ENCODE results near the gene ANKS1B.

The ANKS1B gene

DNA sequence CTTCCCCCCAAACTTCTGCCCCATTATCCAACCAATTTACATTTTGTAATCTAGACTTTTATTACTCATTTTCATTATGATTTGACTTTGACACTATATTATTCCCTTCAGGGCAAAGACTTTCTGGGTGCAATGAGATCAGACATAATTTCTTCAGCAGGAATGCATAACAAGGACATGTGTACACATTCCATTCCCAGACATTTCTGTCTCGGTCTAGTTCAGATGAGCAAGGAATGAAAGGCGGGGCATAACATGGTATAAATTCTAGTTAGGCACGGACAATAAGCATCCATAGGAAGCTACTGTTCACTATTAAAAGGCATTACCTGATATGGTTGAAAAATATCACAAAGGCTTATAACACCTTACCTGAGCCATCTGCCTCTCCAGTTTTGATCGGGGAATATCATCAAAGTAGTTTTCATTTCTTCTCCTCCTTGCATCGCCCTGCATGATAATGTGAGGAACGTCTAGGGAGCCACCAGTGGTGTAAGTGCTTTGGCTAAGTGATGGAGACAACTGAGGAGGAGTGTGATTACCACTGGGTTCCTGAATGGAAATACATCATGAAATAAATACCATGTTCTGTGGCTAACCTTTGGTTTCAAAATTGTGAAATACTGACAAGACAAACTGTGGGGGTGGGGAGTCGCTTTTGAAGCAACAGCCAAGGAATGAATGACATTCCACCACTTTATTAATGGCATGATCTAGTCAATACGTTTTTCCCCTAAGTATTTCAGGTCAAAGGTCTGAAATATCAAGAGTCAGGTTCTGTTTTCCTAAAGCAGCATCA, 1155.7 kb downstream of the ANKS1B start:
- no peak for FAIRE-seq

DNA sequence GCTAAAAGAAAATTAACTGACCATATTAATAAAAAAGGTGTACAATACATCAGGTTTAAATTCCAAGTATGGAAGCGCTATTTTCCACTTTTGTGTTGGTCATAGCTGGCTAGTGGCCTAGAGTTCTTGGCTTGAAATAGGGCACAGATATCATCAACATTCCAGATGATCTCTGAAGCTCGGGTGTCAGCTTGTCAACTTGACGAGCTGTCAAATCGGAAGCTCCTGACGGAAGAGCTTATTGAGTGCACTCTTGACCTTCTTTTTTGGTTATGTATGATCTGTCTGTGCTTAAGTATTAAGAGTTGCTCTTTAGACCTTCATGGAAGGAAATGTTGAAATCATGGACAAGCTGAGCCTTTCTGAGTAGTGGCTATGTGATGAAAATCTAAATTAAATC, 1161.7 kb downstream of the ANKS1B start:
- DNase-seq (ENCODE audit: low spot score) (no peak), FAIRE-seq (no peak)

More for the DNA sequence above, 1155.7 kb downstream of the ANKS1B start:
- DNase-seq (ENCODE audit: low spot score) = no peak

DNA sequence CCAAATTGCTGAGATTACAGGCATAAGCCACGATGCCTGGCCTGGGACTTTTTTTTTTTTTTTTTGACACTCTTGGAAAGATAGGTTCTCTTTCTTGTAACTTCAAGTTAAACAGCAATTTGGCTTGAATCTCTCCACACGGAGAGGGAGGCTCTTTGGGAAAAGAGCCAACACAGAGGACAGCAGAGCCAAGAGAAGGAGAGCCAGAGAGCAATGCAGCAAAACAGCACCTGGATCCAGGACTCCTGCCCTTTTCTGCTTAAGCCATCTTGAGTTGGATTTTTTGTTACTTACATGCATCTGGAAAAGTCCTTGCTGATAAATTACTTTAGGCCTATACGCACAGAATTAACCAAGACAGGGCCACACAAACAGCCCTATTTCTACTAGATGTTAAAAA, 1162.9 kb downstream of the ANKS1B start:
- DNase-seq (ENCODE audit: low spot score) (no peak), FAIRE-seq (no peak)

DNA sequence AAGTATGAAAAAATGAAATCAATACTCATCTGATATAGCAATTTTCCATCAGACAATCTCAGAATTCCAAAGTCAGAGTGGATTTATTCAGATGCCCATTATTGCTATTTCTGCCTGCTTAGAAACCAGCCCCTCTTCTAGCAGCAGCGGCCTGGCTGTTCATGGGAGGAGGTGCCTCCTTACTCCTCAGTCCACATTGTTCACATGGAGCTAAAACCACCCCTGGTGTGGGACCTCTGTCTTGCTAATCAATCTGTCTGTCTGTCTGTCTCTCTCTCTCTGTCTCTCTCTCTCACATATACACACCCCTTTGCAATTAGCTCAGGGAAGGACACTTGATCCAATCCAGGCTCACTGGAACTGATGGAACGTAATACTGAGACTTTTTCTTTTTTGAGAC, 1163.5 kb downstream of the ANKS1B start:
- no peak for FAIRE-seq
- DNase-seq (ENCODE audit: low spot score) = no peak

DNA sequence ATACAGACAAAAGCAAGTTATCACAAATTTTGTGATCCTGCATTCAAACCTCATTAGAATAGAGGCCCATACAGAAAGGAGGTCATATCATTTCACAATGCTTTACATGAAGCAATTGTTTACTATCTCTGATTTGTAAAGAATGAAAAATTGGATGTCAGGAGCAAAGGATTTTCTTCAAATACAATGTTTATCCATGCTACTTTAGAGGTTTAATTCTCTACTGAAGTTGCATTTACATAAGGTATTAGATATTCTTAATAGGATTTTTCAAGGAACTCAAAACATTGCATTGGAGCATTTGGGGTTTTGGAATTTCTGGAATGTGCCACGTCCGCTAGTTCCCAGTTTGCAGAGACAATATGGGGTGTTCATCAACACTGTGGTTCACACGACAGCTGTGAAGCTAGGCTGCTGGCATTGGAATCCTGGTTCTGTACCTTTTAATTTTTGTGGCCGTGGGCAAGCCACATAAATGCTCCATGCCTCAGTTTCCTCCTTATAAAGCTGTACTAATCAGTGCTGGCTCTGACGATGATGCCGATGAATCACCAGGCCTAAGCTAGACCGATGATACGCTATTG, 1164.8 kb downstream of the ANKS1B start:
- no peak for FAIRE-seq
- no peak for DNase-seq (ENCODE audit: low spot score)

DNA sequence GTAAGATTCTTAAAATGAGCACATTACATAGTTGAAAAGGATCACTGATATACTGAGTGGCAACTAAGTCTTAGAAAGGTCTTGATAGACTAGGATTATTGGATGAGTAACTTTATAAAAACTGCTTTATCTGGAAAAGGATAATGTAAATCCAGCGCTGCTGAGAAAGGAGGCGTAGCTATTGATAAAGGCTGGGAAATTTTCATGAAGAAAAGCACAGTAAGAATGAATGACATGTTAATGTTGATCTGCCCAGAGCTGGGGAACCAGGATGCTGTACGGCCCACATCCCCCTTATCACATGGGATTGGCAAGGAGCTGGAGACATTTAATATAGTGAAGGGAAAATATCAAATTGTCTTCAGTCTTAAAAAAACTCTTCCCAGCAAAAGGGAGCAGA, 1165.7 kb downstream of the ANKS1B start:
- DNase-seq (ENCODE audit: low spot score) = no peak
- FAIRE-seq = no peak

DNA sequence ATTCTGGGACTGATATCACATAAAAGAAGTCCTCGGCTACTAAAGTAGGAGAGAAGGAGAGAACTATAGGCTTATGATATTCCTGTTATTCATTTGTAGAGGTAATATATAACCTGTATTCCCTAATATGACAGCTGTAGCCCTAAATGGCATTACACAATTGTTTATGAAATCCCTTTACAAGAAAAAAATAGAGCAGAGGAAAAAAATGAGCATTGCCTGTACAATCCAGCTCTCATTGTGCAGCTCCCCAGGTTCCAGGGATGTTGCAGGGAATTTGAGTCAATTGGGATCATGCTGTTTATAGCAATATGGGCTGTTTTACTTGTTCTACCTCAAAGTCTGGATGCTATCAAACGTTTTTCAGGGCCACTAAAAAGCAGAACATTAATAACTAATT, 1166.5 kb downstream of the ANKS1B start:
- DNase-seq (ENCODE audit: low spot score) (no peak), FAIRE-seq (no peak)

DNA sequence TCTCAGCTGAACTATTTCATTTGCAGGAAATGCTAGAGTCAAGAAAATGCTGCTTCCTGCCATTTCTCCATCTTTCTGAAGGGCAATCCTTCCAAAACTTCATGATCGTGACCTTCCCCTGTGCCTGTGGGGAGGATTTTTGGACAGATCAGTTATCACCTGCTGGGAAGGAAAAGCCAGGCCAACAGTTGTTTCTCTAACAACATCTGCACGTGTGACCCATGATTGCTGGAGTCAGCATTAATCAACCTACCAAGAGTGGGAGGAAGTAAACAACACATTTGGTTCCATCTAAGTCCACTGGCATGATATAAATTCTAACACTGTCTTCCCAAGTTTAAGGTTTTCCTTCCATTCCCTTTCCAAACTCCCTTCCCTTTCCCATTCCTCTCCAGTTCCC, 1167.0 kb downstream of the ANKS1B start:
- no peak for FAIRE-seq
- DNase-seq (ENCODE audit: low spot score) = no peak

DNA sequence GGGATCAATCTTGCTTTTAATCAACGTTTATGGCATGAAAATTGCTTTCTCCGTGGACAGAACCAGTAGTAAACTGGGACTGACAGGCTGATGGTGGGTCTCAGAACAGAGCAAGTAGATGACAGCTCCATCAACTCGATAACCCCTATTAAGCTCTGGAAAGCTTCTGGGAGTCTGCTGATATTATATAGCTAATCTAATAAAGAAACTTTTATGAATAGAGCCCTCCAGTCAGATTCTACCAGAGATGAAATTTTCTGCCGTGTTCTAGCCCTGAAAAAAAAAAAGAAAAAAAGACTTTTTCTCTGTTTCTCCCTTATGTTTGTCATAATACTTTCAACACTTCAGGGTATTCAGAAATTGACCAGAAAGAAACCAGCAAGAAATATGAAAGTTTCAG, 1168.0 kb downstream of the ANKS1B start:
- no peak for DNase-seq (ENCODE audit: low spot score)
- FAIRE-seq = no peak

DNA sequence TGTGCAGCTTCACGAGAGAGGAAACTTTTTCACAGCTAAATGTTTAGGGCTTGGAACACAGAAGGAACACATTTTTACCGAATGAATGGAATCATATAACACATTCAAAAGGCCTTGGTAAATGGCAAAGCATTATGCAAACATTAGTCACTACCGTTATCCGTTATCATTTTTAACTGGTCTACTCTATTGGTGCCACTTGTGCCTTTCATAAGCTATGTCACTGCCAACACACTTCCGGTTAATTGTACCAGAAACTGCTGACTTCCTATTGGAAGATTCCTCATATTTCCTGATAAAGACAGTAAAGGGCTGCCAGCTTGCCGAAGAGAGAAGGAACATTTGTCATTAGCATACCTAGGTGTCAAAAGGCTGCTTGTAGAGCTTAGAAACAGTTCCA, 1170.5 kb downstream of the ANKS1B start:
- no peak for FAIRE-seq
- DNase-seq (ENCODE audit: low spot score) = no peak

DNA sequence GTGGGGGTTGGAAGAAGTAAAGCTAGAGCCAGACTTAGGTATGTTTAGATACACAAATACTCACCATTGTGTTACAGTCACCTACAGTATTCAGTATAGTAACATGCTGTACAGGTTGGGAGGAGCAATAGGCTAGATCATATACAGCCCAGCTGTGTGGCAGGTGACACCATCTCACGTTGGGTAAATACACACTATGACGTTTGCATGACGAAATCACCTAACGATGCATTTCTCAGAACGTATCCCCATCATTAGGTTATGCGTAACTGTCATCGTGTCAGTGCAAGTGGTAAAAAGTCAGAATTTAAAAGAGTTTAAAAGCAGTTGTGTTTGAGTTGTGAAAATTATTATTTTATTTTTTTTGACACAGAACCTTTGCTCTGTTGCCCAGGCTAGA, 1172.5 kb downstream of the ANKS1B start:
- no peak for DNase-seq (ENCODE audit: low spot score)
- FAIRE-seq = no peak

DNA sequence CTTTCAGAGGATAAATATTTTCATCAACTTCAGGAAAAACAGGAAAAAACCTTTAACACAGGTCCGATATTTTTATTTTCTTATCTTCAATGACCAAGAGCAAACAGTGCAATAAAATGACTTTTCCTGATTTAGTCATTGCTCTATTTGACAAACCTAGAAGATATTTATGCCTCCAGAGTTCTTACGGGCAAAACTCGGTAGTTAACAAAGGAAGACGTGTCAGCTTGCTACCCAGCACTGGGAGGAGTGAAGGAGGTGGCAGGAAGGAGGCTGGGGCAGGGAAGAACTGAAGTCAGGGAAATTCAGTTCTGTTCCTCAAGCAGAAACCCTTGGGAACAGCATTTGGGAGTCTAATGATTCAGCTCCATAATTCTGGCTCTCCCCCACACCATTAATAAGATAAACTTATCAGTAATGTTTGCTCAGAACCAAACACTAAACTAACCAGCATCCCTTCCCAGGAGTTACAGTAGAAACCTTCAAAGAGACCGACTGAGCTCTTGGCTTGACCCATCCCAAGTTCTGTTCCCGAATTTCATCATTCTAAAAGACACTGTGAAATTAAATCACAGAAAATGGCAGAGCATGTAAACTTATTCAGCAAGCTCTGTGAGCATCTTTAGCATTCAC, 1176.4 kb downstream of the ANKS1B start:
- no peak for DNase-seq (ENCODE audit: low spot score)
- FAIRE-seq = no peak

DNA sequence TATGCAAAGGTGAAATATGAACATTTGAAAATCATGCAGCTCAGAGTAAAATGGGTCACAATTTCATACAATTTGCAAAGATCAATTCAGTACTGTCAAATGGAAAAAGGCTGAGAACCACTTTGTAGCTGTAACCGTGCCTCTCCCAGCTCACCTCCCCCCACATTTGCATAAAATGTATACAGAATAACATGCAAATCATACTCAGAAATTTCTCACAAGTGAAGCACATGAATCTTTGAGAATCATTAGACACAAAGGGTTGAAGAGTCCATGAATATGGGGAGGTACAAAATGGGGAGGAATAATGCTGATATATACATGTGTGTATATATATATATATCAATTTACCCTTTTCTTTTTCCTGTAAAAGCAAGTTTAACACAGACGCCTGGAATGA, 1177.5 kb downstream of the ANKS1B start:
- no peak for FAIRE-seq
- DNase-seq (ENCODE audit: low spot score) = no peak

DNA sequence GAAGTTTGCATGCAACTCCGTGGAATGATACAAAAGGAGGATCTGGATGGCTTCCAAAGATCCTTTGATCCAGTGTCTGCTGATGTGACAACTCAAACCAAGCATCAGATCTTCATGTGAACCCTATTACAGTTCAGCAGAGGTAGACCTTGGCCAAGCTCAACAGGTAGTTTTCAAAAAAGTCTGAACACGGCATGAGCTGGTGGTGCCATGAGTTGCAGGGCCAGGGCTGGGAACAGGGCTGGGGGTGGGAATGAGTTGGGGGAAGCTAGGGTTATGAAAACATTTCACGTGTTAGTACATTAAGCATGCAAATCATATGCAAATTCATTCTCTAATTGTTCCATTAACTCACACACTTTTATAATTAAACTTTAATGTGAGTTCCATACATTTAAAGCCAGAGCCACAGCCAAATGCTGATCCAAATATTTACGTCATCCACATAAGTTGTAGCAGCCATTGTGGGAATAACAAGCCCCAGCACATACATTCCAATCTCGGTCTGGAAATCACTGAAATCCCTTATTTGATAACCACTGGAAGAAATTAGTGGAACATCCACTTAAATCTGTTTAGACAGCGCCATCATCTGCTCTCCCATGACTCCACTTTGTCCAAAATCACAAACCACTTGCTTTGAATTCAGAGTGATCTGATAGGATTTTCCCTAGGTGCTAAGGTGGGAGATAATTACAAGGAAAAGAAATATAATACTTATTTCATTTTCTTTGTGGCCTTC, 1181.1 kb downstream of the ANKS1B start:
- no peak for FAIRE-seq
- DNase-seq (ENCODE audit: low spot score) = no peak

DNA sequence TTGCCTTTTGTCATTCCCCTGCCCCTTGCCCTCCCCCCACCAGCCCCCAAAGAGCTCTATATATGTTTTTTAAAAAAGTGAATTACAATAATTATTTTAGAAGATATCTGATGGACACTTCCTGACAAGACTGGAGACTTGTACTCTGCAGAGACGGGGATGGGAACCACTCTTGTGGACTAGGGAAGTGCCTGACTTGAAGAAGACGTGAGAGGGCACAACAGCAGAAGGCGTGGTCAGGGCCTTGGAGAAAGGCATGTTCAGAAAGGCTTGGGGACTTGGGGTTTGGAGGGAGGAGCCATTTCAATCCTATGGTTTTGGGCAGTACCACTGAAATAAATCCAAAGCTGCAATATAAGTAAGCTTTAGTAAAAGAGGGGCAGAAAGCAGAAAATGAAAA, 1184.9 kb downstream of the ANKS1B start:
- DNase-seq (ENCODE audit: low spot score) = no peak
- no peak for FAIRE-seq

DNA sequence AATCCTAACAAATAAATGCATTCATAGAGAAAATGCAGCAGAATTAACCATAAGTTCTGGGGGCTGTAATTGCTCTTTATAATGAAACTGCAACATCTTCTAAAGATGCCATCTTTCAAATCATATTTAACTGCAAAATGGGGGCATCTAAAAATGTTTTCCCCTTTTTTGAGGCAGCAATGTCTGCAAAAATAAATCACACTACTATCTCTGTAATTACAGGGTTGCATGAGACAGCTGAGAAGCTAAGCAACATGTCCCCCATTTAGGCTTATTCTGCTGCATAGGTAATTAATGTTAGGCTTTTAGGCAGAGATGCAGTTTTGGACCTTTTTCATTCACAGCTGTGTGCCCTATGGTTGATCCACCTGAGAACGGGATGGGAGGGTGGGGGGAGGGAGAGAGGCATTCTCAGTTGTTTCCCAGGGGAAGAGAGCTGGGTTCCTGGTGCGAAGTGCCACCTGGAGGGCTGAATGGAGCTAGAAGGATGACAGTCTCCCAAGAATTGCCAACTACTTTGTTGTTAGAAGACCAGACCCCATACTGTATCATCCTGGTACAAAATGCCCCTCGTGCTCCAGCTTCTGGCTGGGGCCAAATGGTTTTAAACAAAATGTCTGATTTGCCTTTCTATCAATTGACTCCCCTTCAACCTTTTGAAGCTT, 1185.5 kb downstream of the ANKS1B start:
- DNase-seq (ENCODE audit: low spot score) (no peak), FAIRE-seq (no peak)

DNA sequence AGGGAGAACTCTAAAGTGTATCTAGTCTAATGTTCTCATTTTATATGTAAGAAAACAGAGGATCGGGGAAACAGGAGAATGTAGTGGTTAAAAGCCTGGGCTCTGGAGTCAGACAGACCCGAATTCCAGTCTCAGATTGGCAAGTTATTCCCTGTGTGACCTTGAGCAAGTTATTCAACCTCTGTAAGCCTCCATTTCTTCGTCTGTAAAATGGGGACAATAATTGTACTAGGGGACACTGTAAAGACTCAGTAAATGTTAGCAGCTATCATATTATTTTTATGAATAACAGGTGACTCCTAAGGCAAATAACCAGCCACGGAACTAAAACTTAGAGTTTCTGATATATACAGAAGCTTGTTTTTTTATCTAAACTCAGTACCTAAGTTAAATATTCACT, 1187.5 kb downstream of the ANKS1B start:
- no peak for DNase-seq (ENCODE audit: low spot score)
- FAIRE-seq = no peak

DNA sequence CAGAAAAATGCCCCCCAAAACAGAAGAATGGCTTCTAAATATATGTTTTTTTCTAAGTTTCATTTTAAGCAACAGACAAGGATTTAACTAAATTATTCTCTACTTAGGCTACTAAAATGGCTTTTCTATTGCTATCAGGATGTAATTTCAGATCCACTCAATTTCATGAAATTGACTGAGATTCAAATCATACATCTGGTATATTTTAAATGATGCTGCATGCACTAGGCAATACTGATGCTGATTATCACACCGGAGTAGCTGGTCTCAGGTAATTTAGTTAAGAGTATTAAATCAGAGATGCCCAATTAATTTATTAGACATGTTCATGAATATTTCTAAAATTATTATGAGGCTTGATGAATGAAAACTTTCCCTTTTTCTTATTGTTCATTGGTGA, 1188.0 kb downstream of the ANKS1B start:
- no peak for DNase-seq (ENCODE audit: low spot score)
- FAIRE-seq = no peak

DNA sequence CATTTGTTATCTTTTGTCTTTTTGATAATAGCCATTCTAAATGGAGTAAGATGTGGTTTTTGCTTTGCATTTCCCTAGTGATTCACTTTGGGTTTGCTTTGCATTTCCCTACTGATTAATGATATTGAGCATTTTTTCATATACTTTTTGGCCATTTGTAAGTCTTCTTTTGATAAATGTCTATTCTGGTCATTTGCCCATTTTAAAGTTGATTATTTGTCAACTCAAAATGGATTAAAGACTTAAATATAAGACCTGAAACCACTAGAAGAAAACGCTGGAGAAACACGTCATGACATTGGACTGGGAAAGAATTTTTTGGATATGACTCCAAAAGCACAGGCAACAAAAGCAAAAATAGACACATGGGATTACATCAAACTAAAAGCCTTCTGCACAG, 1191.6 kb downstream of the ANKS1B start:
- FAIRE-seq (no peak), DNase-seq (ENCODE audit: low spot score) (no peak)

DNA sequence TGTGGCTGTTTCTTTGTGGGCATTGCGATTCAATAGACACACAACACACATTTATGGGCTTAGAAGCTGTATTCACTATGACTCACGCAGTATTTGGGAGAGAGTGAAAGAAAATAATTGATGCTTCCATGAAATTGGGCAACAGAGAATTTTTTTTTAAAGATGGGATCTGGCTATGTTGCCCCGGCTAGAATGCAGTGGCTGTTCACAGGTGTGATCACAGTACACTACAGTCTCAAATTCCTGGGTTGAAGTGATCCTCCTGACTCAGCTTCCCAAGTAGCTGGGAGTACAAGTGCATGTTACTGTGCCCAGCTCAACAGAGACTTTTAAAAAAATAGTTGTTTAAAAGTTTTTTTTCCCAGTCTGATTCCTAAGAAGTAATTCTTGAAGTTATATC, 1193.3 kb downstream of the ANKS1B start:
- DNase-seq (ENCODE audit: low spot score) = no peak
- no peak for FAIRE-seq

DNA sequence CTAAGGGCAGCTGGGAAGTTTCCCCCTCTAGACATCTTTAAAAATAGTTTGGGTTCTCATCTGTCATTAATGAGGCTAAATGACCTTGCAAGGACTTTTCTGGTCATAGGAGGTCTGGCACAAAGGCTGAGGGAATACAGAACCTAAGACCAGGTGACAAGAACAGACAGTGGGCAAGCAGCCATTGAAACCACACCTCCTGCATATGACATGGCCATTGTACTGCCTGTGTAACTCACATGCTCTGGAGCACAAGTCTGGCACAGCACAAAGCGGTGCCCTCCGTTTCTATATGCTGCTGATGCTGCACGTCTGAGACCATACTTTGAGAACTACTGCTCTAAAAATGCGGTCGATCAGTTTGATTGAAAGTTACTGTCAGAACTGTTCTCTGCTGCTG, 1196.3 kb downstream of the ANKS1B start:
- no peak for DNase-seq (ENCODE audit: low spot score)
- FAIRE-seq = no peak

DNA sequence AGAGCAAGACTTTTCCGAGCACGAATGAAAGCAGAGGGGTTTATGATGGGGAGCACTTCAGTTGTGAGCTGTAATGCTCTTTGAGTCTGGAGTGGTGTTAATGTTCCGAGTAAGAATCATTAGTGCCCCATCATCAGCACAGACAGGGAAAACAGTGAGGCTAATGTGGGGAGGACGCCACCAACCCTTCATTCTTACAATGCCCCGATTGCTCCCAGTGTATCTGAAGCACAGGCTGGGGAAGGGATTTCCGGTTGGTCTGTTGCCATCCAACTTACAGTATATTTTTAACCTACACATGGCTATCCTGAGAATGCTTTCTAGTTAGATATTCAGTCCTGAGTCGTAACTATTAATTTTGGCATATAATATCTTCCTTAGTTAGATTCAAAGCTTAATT, 1198.1 kb downstream of the ANKS1B start:
- DNase-seq (ENCODE audit: low spot score) = no peak
- FAIRE-seq = no peak

Measured in urothelium cell line (cell line).